Left lung (tissue), 10 donors: ENCODE measurements around the gene TCF7L2. TPM values are rescaled to one million over a fixed set of nuclear protein-coding genes. Genes with fewer than 3 reads are reported as not detected.

Source experiments
- ATAC-seq: fragments of 200-7000 bp; cut with Tn5 transposase; one replicate; pipeline ENCODE4 v1.9.1; 2020; ENCODE audit warnings: moderate library complexity
- DNase-seq, 4 donors: peaks; one replicate each; pipeline ENCODE4 v3.0.0-alpha.2; 2013 to 2020
- H3K27ac ChIP-seq, 2 donors: fragments of 200-600 bp; sonication (generic) in 1 of 2; one replicate each; pipeline versions ENCODE4 v1.5.0 to v1.8.0; 2020 to 2021
- H3K27me3 ChIP-seq, 2 donors: fragments of 200-600 bp; sonication (generic) in 1 of 2; one replicate each; pipeline versions ENCODE4 v1.5.0 to v1.8.0; 2020 to 2021
- H3K36me3 ChIP-seq, 2 donors: fragments of 200-600 bp; sonication (generic) in 1 of 2; one replicate each; pipeline versions ENCODE4 v1.5.0 to v1.8.0; 2020 to 2021
- H3K4me1 ChIP-seq, 2 donors: fragments of 200-600 bp; one replicate each; pipeline ENCODE4 v1.8.0; 2021
- H3K4me3 ChIP-seq, 2 donors: fragments of 200-600 bp; sonication (generic) in 1 of 2; one replicate each; pipeline versions ENCODE4 v1.5.0 to v1.8.0; 2020 to 2021; ENCODE audit warnings: mild to moderate bottlenecking in 1 of 2
- H3K9me3 ChIP-seq, 2 donors: fragments of 200-600 bp; sonication (generic) in 1 of 2; one replicate each; pipeline versions ENCODE4 v1.5.0 to v1.8.0; 2020 to 2021
- CTCF ChIP-seq, 2 donors: fragments of 200-600 bp; sonication (generic) in 1 of 2; IDR thresholded peaks; one replicate each; pipeline versions ENCODE4 v1.5.0 to v1.8.0; 2021; ENCODE audit warnings: antibody characterized with exemption in 2 of 2
- intact Hi-C, 2 donors: fragments of 100-400 bp; cut with DNase I; formaldehyde crosslinking; loops; one replicate each; pipeline versions ENCODE4 v1.11.2 to v1.14.2; 2022
- polyA plus RNA-seq, 6 donors: library from polyadenylated mRNA; unstranded; fragments of 120-200 nt; gene quantifications; one replicate each; pipeline ENCODE4 v1.2.1, GENCODE V29; 2013; ENCODE audit not compliant: insufficient read length in 6 of 6
- total RNA-seq, 2 donors: library from RNA; stranded (reverse); fragmentation: NEBNext Ultra II Directional; extraction: Animal tissue kit (Norgen Biotek cat#: 25700); gene quantifications; one replicate each; pipeline ENCODE4 v1.2.1, GENCODE V29; 2021
- donor health status: DM: no; HTN: yes; CAD: no.
- donor health status: DM: no; HTN: no; CAD: no.

Gene TCF7L2
- total and polyA plus RNA-seq, 8 donors, result 25.1 to 54.9 (median 53.0) TPM

- Histone ChIP-seq H3K36me3 (no peaks in the 10 kb centered on the region), H3K4me1 (peaks cover 24 to 51% of the 10 kb centered on the region in 2 donors), H3K27me3 (no peaks in the 10 kb centered on the region), H3K27ac (peak overlapping the region in 1 of 2 donors; percentile 20), H3K9me3 (no peaks in the 10 kb centered on the region), H3K4me3 (no peak overlapping the region)
- peak in 1 of 4 donors; percentile 46 for DNase-seq
- intact Hi-C loops, result no loop called here
- ATAC-seq, result peak; percentile 70
- no peak for TF ChIP-seq CTCF (IDR thresholded peaks at IDR 0.05)
Observed at GRCh38 chr10:113020838-113021237, 70.8 kb downstream of the TCF7L2 start.

- no peak for ATAC-seq
- intact Hi-C loops, result no loop called here
- Histone ChIP-seq H3K9me3 (no peaks in the 10 kb centered on the region), H3K27me3 (no peaks in the 10 kb centered on the region), H3K27ac (peak overlapping the region in 1 of 2 donors; percentile 20), H3K36me3 (no peaks in the 10 kb centered on the region), H3K4me3 (no peak overlapping the region), H3K4me1 (peaks cover 24 to 54% of the 10 kb centered on the region in 2 donors)
- DNase-seq, result no peak
- TF ChIP-seq CTCF (IDR thresholded peaks at IDR 0.05), result no peak
Observed at GRCh38 chr10:113021268-113022040, 71.4 kb downstream of the TCF7L2 start.

- DNase-seq (no peak), ATAC-seq (no peak)
- peaks cover 25 to 56% of the 10 kb centered on the region in 2 donors for H3K4me1 ChIP-seq
- no peak overlapping the region for H3K4me3 ChIP-seq
- no peak overlapping the region for H3K27ac ChIP-seq
- intact Hi-C loops, result no loop called here
- TF ChIP-seq CTCF (IDR thresholded peaks at IDR 0.05), result no peak
- no peaks in the 10 kb centered on the region for H3K36me3 ChIP-seq
- no peaks in the 10 kb centered on the region for H3K27me3 ChIP-seq
- H3K9me3 ChIP-seq, result no peaks in the 10 kb centered on the region
Observed at GRCh38 chr10:113022265-113022664, 72.2 kb downstream of the TCF7L2 start.

- Histone ChIP-seq H3K27me3 (no peaks in the 10 kb centered on the region), H3K4me3 (no peak overlapping the region), H3K27ac (no peak overlapping the region), H3K9me3 (no peaks in the 10 kb centered on the region), H3K36me3 (no peaks in the 10 kb centered on the region), H3K4me1 (peaks cover 31 to 63% of the 10 kb centered on the region in 2 donors)
- DNase-seq (peak in 3 of 4 donors; percentile 23 to 75 (median 70)), ATAC-seq (peak; percentile 46)
- TF ChIP-seq CTCF (IDR thresholded peaks at IDR 0.05), result no peak
- intact Hi-C loops, result no loop called here
Observed at GRCh38 chr10:113023017-113023416, 73.0 kb downstream of the TCF7L2 start.

GRCh38 chr10:113024930-113025329, 74.9 kb downstream of the TCF7L2 start:
- Histone ChIP-seq H3K9me3 (no peaks in the 10 kb centered on the region), H3K27me3 (no peaks in the 10 kb centered on the region), H3K36me3 (no peaks in the 10 kb centered on the region), H3K4me1 (peaks cover 33 to 54% of the 10 kb centered on the region in 2 donors), H3K27ac (no peak overlapping the region), H3K4me3 (no peak overlapping the region)
- DNase-seq (no peak), ATAC-seq (no peak)
- TF ChIP-seq CTCF (IDR thresholded peaks at IDR 0.05), result no peak
- intact Hi-C loops, result no loop called here
